A549 (cell line): Measurements from ENCODE around the gene ALDH7A1. TPM values are rescaled to one million over a fixed set of nuclear protein-coding genes. Genes with fewer than 3 reads are reported as not detected.

Experiments used
- ATAC-seq, 2 experiments: fragments of 200-7000 bp in 1 of 2; fragments of >200 bp in 1 of 2; cut with Nextera tagmentation in 1 of 2; cut with Tn5 transposase in 1 of 2; 3 replicates each; pipeline versions ENCODE4 v1.8.0 to v1.9.1; 2018 to 2020; ENCODE audit warnings: mild to moderate bottlenecking in 1 of 2, moderate library complexity in 1 of 2
- CTCF ChIA-PET: fragments of 300-600 bp; sonication (Branson Sonifier 250); formaldehyde crosslinking; extraction: SDS; loops from one replicate; lab custom pipeline; 2021; ENCODE audit warnings: antibody characterized with exemption, inconsistent platforms; lab: Yijun Ruan, JAX
- POLR2A ChIA-PET: fragments of 350-600 bp; formaldehyde crosslinking; extraction: SDS; loops from one replicate; lab custom pipeline; 2021; ENCODE audit warnings: antibody characterized with exemption, inconsistent platforms; lab: Yijun Ruan, JAX
- DNase-seq, 2 experiments: peaks; one replicate each; pipeline versions ENCODE4 v3.0.0 to v3.0.0-alpha.2; 2011 to 2016; ENCODE audit warnings: low read depth in 1 of 2, low spot score in 1 of 2
- FAIRE-seq: peaks from 2 replicates; lab custom pipeline; 2011; peaks lifted over from hg19 to GRCh38; lab: Jason Lieb, UNC
- H3K27ac ChIP-seq, 2 experiments: fragments of >200 bp; sonication (Bioruptor Twin); formaldehyde crosslinking; 3 replicates each; pipeline ENCODE4 v1.5.1; 2016 to 2017
- H3K4me1 ChIP-seq: fragments of >200 bp; sonication (Bioruptor Twin); formaldehyde crosslinking; 3 replicates; pipeline ENCODE4 v1.6.1; 2016
- H3K4me2 ChIP-seq: fragments of >200 bp; sonication (Bioruptor Twin); formaldehyde crosslinking; 3 replicates; pipeline ENCODE4 v1.6.1; 2016
- H3K4me3 ChIP-seq: fragments of >200 bp; sonication (Bioruptor Twin); formaldehyde crosslinking; 3 replicates; pipeline ENCODE4 v1.5.1; 2016
- H3K9me3 ChIP-seq: fragments of >200 bp; sonication (Bioruptor Twin); formaldehyde crosslinking; 3 replicates; pipeline ENCODE4 v1.6.1; 2016
- ATOH8 ChIP-seq: fragments of 250-450 bp; sonication (Bioruptor Pico); IDR thresholded peaks from 2 replicates; pipeline ENCODE4 v1.5.0; 2020; ENCODE audit warnings: low read depth, mild to moderate bottlenecking, moderate library complexity
- CBX8 ChIP-seq: fragments of 200-600 bp; sonication (generic); IDR thresholded peaks from 2 replicates; pipeline ENCODE4 v1.6.1; 2016
- CEBPB ChIP-seq, 2 experiments: fragments of >200 bp in 1 of 2; sonication (Bioruptor Twin) in 1 of 2; formaldehyde crosslinking in 1 of 2; IDR thresholded peaks; 2 replicates each; pipeline ENCODE4 v1.6.1; 2012 to 2016
- CHD2 ChIP-seq: fragments of 150-350 bp; IDR thresholded peaks from 2 replicates; pipeline ENCODE4 v1.6.1; 2014; ENCODE audit warnings: low read length; ENCODE audit not compliant: partially characterized antibody
- CHD4 ChIP-seq: fragments of 200-600 bp; sonication (generic); IDR thresholded peaks from 2 replicates; pipeline ENCODE4 v1.6.1; 2016; ENCODE audit warnings: antibody characterized with exemption, mild to moderate bottlenecking, borderline replicate concordance
- EHF ChIP-seq: fragments of 250-450 bp; sonication (Bioruptor Pico); IDR thresholded peaks from 2 replicates; pipeline ENCODE4 v1.5.0; 2020; ENCODE audit warnings: mild to moderate bottlenecking
- EHMT2 ChIP-seq: fragments of 200-600 bp; sonication (generic); IDR thresholded peaks from 2 replicates; pipeline ENCODE4 v1.6.1; 2016; ENCODE audit warnings: antibody characterized with exemption, low read depth, mild to moderate bottlenecking, moderate library complexity
- ELK1 ChIP-seq: fragments of 150-350 bp; IDR thresholded peaks from 2 replicates; pipeline ENCODE4 v1.6.1; 2014; ENCODE audit warnings: low read depth, mild to moderate bottlenecking, low read length
- EP300 ChIP-seq, 2 experiments: fragments of >200 bp; sonication (Bioruptor Twin); formaldehyde crosslinking; IDR thresholded peaks; 2 replicates in 1 of 2; 3 replicates in 1 of 2; pipeline ENCODE4 v1.6.1; 2016 to 2017
- ESRRA ChIP-seq: fragments of 150-350 bp; IDR thresholded peaks from 2 replicates; pipeline ENCODE4 v1.6.1; 2014; ENCODE audit warnings: mild to moderate bottlenecking, low read length, borderline replicate concordance
- FOSL2 ChIP-seq, 2 experiments: fragments of 450-650 bp in 1 of 2; fragments of >200 bp in 1 of 2; sonication (Bioruptor Twin) in 1 of 2; formaldehyde crosslinking; IDR thresholded peaks; 2 replicates each; pipeline versions ENCODE4 v1.5.0 to v1.6.1; 2016 to 2020; ENCODE audit warnings: mild to moderate bottlenecking in 1 of 2, moderate library complexity in 1 of 2
- HES2 ChIP-seq: fragments of >200 bp; sonication (Bioruptor Twin); formaldehyde crosslinking; IDR thresholded peaks from 2 replicates; pipeline ENCODE4 v1.6.1; 2016
- HEYL ChIP-seq: fragments of 250-450 bp; sonication (Bioruptor Pico); IDR thresholded peaks from 2 replicates; pipeline ENCODE4 v1.8.0; 2021; ENCODE audit warnings: mild to moderate bottlenecking, moderate library complexity
- HOXA7 ChIP-seq: fragments of 250-450 bp; sonication (Bioruptor Pico); IDR thresholded peaks from 2 replicates; pipeline ENCODE4 v1.5.0; 2020; ENCODE audit warnings: mild to moderate bottlenecking, moderate library complexity
- HOXB13 ChIP-seq: fragments of 250-450 bp; sonication (Bioruptor Pico); IDR thresholded peaks from 2 replicates; pipeline ENCODE4 v1.5.0; 2020; ENCODE audit warnings: low read depth, mild to moderate bottlenecking, moderate library complexity
- HOXB5 ChIP-seq: fragments of 250-450 bp; sonication (Bioruptor Pico); IDR thresholded peaks from 2 replicates; pipeline ENCODE4 v1.5.0; 2020; ENCODE audit warnings: mild to moderate bottlenecking, moderate library complexity
- KDM1A ChIP-seq: fragments of 200-600 bp; sonication (generic); IDR thresholded peaks from 2 replicates; pipeline ENCODE4 v1.6.1; 2016; ENCODE audit warnings: low read depth, mild to moderate bottlenecking
- KDM5A ChIP-seq: fragments of 200-600 bp; sonication (generic); IDR thresholded peaks from 2 replicates; pipeline ENCODE4 v1.6.1; 2016; ENCODE audit warnings: antibody characterized with exemption, mild to moderate bottlenecking
- MAZ ChIP-seq: fragments of 150-350 bp; IDR thresholded peaks from 2 replicates; pipeline ENCODE4 v1.6.1; 2014; ENCODE audit warnings: antibody characterized with exemption, low read depth, low read length, borderline replicate concordance
- NR3C1 ChIP-seq: fragments of >200 bp; sonication (Bioruptor Twin); formaldehyde crosslinking; IDR thresholded peaks from 3 replicates; pipeline ENCODE4 v1.6.1; 2017
- PHF8 ChIP-seq: fragments of 200-600 bp; sonication (generic); IDR thresholded peaks from 2 replicates; pipeline ENCODE4 v1.6.1; 2016; ENCODE audit warnings: low read depth, mild to moderate bottlenecking, antibody characterized with exemption, moderate library complexity, borderline replicate concordance
- RAD21 ChIP-seq, 2 experiments: fragments of >200 bp in 1 of 2; sonication (Bioruptor Twin) in 1 of 2; formaldehyde crosslinking in 1 of 2; IDR thresholded peaks in 1 of 2; conservative IDR thresholded peaks in 1 of 2; 2 replicates in 1 of 2; 3 replicates in 1 of 2; pipeline ENCODE4 v1.6.1; 2012 to 2018; ENCODE audit warnings: inconsistent platforms in 1 of 2
- RARB ChIP-seq: fragments of 250-450 bp; sonication (Bioruptor Pico); IDR thresholded peaks from 2 replicates; pipeline ENCODE4 v1.8.0; 2021; ENCODE audit warnings: mild to moderate bottlenecking, moderate library complexity
- RCOR1 ChIP-seq: fragments of 150-350 bp; IDR thresholded peaks from 2 replicates; pipeline ENCODE4 v1.6.1; 2014; ENCODE audit warnings: antibody characterized with exemption, low read length, low read depth
- RFX5 ChIP-seq: fragments of 450-650 bp; IDR thresholded peaks from 2 replicates; pipeline ENCODE4 v1.7.1; 2014; ENCODE audit warnings: antibody characterized with exemption, mild to moderate bottlenecking, moderate library complexity
- RNF2 ChIP-seq: fragments of 200-600 bp; sonication (generic); IDR thresholded peaks from 2 replicates; pipeline ENCODE4 v1.6.1; 2016; ENCODE audit warnings: low read depth, mild to moderate bottlenecking, antibody characterized with exemption, moderate library complexity, borderline replicate concordance
- SMC3 ChIP-seq: fragments of >200 bp; sonication (Bioruptor Twin); formaldehyde crosslinking; IDR thresholded peaks from 3 replicates; pipeline ENCODE4 v1.6.1; 2018; ENCODE audit warnings: inconsistent platforms
- SREBF2 ChIP-seq: fragments of 450-650 bp; IDR thresholded peaks from 2 replicates; pipeline ENCODE4 v1.6.1; 2014; ENCODE audit warnings: mild to moderate bottlenecking, moderate library complexity
- TFCP2L1 ChIP-seq: fragments of 250-450 bp; sonication (Bioruptor Pico); IDR thresholded peaks from 2 replicates; pipeline ENCODE4 v1.5.0; 2021; ENCODE audit warnings: mild to moderate bottlenecking
- ZC3H11A ChIP-seq: fragments of 450-650 bp; IDR thresholded peaks from 2 replicates; pipeline ENCODE4 v1.6.1; 2014; ENCODE audit warnings: antibody characterized with exemption, mild to moderate bottlenecking
- ZFP36 ChIP-seq: fragments of 450-650 bp; IDR thresholded peaks from 2 replicates; pipeline ENCODE4 v1.6.1; 2014; ENCODE audit warnings: borderline replicate concordance; ENCODE audit not compliant: partially characterized antibody
- WGBS: methylation state at CpG from one replicate; pipeline ENCODE4 v1.1.6; 2017; ENCODE audit errors: missing lambda C conversion rate; 5-methylcytosine and 5-hydroxymethylcytosine counted together
- polyA plus RNA-seq, 4 experiments: library from polyadenylated mRNA; depleted of rRNA in 3 of 4; stranded (reverse); fragments of >200 nt; fragmentation: RNase III in 1 of 4; extraction: RNeasy Plus Mini Kit Qiagen cat#74134 plus additional on column Dnase treatment in 1 of 4; gene quantifications; 2 replicates in 3 of 4; 3 replicates in 1 of 4; pipeline ENCODE4 v1.2.3, GENCODE V29; 2011 to 2017

Gene ALDH7A1
- polyA plus RNA-seq, 2 of the 4 experiments (the other 2 are of a cell fraction): 72.4 to 99.2 TPM

GRCh38 chr5:126523818-126524510 lies 71.1 kb downstream of the ALDH7A1 start:
- no peaks in the 10 kb centered on the region for H3K4me1 ChIP-seq
- 74% methylated on average over 8 of the region's 8 CpGs for WGBS
- TF ChIP-seq RARB (CRISPR knock-in tag): no peak
- TF ChIP-seq SMC3: no peak
- TF ChIP-seq RAD21 (conservative IDR thresholded peaks at IDR 0.05 in 1 of 2, IDR thresholded peaks at IDR 0.05 in 1 of 2): no peak
- TF ChIP-seq ZFP36: no peak
- TF ChIP-seq TFCP2L1 (CRISPR knock-in tag): no peak
- TF ChIP-seq HOXA7: no peak
- TF ChIP-seq FOSL2 (IDR thresholded peaks at IDR 0.05): no peak
- TF ChIP-seq FOSL2 (CRISPR knock-in tag; IDR thresholded peaks at IDR 0.05): no peak
- TF ChIP-seq HES2: no peak
- no peak for TF ChIP-seq EHMT2
- TF ChIP-seq CBX8: no peak
- no peak for TF ChIP-seq HEYL (CRISPR knock-in tag)
- TF ChIP-seq KDM5A: no peak
- TF ChIP-seq NR3C1: no peak
- TF ChIP-seq PHF8: no peak
- no peak for TF ChIP-seq EHF (CRISPR knock-in tag)
- no peak for TF ChIP-seq KDM1A
- TF ChIP-seq ELK1: no peak
- TF ChIP-seq, all 56 proteins: peak for 0
- no peaks in the 10 kb centered on the region for H3K9me3 ChIP-seq
- no peak for ATAC-seq
- ChIA-PET CTCF (interaction anchor here (0.9 kb wide), 1 partner anchor 15 kb away, joined by 3 read pairs; no protein-coding TSS in a partner anchor), POLR2A (no interaction called here)
- no peak for FAIRE-seq
- H3K4me2 ChIP-seq: no peak overlapping the region
- no peak for DNase-seq
- no peak overlapping the region for H3K4me3 ChIP-seq
- H3K27ac ChIP-seq: no peak overlapping the region

GRCh38 chr5:126521130-126521529 lies 73.9 kb downstream of the ALDH7A1 start:
- Histone ChIP-seq H3K4me1 (no peaks in the 10 kb centered on the region), H3K4me3 (no peak overlapping the region), H3K27ac (no peak overlapping the region), H3K4me2 (no peak overlapping the region), H3K9me3 (no peaks in the 10 kb centered on the region)
- no peak for DNase-seq
- no peak for FAIRE-seq
- TF ChIP-seq CBX8: no peak
- no peak for TF ChIP-seq MAZ
- TF ChIP-seq RNF2: no peak
- TF ChIP-seq HOXB5 (CRISPR knock-in tag): no peak
- no peak for TF ChIP-seq ESRRA
- no peak for TF ChIP-seq RCOR1
- no peak for TF ChIP-seq SMC3
- no peak for TF ChIP-seq ZC3H11A
- no peak for TF ChIP-seq CHD4
- POLR2A ChIA-PET: no interaction called here
- CTCF ChIA-PET: interaction anchor here (1.2 to 2.9 kb wide), 3 partner anchors 10 to 182 kb away, joined by 4 to 12 read pairs (median 5); no protein-coding TSS in a partner anchor
- ATAC-seq: no peak; a peak in 1 of 6 replicates

GRCh38 chr5:126520593-126520953 lies 74.4 kb downstream of the ALDH7A1 start:
- no peak for FAIRE-seq
- H3K9me3 ChIP-seq: no peaks in the 10 kb centered on the region
- TF ChIP-seq ESRRA (no peak), CEBPB (IDR thresholded peaks at IDR 0.05) (no peak), ATOH8 (CRISPR knock-in tag) (no peak), EP300 (IDR thresholded peaks at IDR 0.05) (no peak), RARB (CRISPR knock-in tag) (no peak), MAZ (no peak), RFX5 (no peak), CHD2 (no peak), RCOR1 (no peak), SREBF2 (no peak), HOXB13 (CRISPR knock-in tag) (no peak)
- TF ChIP-seq, all 56 proteins: peak for 0
- Histone ChIP-seq H3K4me3 (no peak overlapping the region), H3K4me1 (no peaks in the 10 kb centered on the region), H3K27ac (no peak overlapping the region), H3K4me2 (no peak overlapping the region)
- no peak for DNase-seq
- CTCF ChIA-PET: interaction anchor here (1.2 to 2.9 kb wide), 3 partner anchors 11 to 182 kb away, joined by 4 to 12 read pairs (median 5); no protein-coding TSS in a partner anchor
- no peak for ATAC-seq
- POLR2A ChIA-PET: interaction anchor here (0.5 kb wide), 1 partner anchor 28 kb away, joined by 3 read pairs; no protein-coding TSS in a partner anchor
